ENCODE results near the gene DPYD.

DPYD gene

DNA sequence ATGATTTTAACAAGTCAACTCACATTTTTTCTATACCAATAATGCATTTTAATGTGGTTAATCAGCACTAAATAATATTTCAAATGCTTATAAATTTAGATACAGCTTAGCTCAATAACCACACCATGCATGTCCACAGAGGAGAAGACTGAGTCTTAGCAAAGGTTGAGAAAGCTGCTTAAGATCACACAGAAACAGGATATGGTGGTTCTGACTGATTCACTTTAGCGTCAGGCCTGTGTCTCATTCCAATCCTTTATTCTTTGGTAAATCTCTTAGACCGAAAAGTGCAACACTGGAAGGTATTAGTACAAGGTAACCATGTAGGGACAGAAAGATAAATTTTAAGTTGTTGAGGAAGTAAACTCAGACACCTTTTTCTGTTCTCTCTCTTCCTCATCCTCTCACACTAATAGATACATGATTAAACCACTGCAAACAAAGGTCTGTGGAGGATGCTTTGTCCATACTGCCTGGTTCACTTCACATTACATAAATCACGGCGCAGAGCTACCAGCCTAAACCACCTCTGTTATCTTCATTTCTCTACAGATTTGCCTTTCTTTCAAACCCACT lies 139.0 kb downstream of the DPYD start:
- DNase-seq = no peak

- no peak for DNase-seq
Observed at GRCh38 chr1:97780884-97781283, 139.9 kb downstream of the DPYD start.

DNA sequence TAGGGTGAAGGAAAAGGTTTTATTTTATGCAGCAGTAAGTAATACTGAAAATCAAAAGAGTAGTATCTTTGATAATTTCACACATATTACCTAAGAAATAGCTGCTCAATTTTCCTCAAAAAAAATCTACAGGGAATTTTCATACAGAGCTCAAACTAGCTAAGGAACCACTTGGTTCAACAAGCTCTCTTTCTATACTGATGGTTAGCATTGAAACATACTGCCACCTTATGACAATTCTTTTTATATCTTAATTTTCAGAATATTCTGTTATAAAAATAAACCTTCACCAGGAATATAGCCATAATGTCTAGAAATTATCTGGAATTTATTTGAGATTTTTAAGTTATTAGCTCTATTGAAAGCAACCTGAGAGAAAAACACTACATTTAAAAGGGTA lies 142.1 kb downstream of the DPYD start:
- no peak for DNase-seq

DNA sequence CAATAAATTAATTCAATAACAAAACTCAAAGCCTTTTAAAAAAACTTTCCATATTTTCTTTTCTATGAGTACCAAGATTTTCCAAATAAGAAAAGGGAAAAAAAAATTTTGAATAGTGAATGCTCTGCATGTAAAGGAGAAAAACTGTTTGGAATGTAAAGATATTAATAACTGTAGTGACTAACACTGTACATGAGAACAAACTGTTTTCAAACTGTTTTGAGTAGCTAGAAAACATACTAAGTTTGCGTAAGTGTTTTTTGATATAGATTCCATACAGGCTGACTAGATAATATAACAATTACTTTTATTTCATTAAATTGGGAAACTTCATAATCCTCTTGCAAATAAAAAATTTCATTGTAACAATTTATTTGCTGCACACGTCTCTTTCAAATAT lies 150.5 kb downstream of the DPYD start:
- DNase-seq = no peak

GRCh38 chr1:97767381-97767780 lies 153.5 kb downstream of the DPYD start:
- DNase-seq = no peak

GRCh38 chr1:97764991-97765390 lies 155.8 kb downstream of the DPYD start:
- DNase-seq = no peak

GRCh38 chr1:97761637-97762036 lies 159.2 kb downstream of the DPYD start:
- DNase-seq = no peak

DNA sequence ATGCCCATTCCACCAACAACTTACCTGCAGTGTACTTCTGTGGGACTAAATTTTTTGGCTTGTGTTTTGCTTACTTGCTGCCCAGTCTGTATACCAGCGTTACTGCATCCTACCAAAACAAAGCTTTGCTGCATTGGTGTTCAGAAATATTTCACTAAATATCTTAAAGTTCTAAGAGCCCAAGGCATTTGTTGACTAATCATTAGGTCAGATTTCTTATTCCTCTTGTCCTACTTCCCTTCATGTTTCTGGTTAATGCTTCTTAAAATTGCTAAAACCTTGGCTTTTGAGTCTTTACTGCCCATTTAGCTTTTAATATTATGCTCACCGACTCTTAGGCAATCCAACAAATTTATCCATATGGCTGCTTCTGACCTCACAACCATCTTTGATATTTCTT lies 161.8 kb downstream of the DPYD start:
- DNase-seq = no peak

GRCh38 chr1:97758541-97759057 lies 162.2 kb downstream of the DPYD start:
- no peak for DNase-seq

- no peak for DNase-seq
Observed at GRCh38 chr1:97745912-97746311, 174.9 kb downstream of the DPYD start.

DNA sequence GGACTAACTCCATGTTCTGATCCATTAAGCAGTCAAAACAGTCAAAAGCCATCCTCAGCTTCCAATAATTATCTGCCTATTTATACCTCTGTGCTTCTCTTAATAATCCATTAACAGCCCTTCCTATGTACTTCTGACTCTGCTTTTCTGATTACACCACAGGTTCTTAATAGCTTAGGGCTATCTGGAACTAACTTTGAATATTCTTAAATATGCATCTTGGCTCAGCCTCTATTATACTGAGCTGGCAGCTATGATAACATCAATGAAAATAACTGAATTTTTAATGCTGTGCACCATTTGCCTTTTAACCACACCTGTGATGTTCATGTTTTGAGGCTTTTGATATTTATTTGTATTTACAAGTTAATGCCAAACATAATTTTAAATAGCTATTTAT lies 175.9 kb downstream of the DPYD start:
- DNase-seq = no peak

- DNase-seq = no peak
Observed at GRCh38 chr1:97743129-97743528, 177.7 kb downstream of the DPYD start.

DNA sequence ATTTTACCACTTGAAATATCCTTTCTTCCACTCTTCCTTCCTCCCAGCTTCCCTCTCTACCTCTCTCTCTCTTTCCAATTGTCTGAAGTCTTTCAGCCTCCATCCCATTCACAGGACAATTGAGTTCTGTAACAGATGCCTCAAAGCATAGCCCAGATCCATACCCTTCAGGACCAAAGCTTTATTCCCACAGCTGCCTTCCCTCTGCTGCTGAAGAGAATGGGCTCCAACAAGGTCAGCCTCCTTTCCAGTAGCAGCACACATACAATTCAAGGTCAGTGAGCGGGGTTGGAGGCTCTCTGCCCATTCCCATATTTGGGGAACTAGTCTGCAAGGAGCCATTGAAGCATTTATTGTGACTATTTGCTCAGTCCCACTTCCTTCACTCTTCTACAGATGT lies 179.9 kb downstream of the DPYD start:
- no peak for DNase-seq

GRCh38 chr1:97739596-97740103 lies 181.2 kb downstream of the DPYD start:
- no peak for DNase-seq

GRCh38 chr1:97738270-97738669 lies 182.6 kb downstream of the DPYD start:
- no peak for DNase-seq

- DNase-seq = no peak
Observed at GRCh38 chr1:97730271-97730670, 190.6 kb downstream of the DPYD start.

DNA sequence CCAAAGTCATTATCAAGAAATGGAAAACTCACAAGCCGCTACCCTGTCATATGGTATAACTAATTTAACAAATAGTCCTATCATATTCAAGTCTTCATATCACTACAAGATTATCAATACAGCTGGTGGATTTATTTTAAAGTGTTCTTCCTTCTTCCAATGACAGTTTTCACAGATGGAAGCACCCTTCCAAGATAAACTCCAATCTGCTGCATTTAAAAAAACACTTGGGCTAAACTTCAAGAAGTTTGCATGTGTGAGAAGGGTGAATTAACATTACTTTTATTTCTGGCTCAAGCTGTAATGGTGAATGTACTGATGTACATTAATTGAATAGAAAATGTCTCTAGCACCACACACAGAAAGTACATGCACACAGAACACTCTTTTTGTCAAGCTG lies 192.4 kb downstream of the DPYD start:
- DNase-seq = no peak

- DNase-seq = no peak
Observed at GRCh38 chr1:97727029-97727428, 193.8 kb downstream of the DPYD start.

GRCh38 chr1:97726386-97726785 lies 194.4 kb downstream of the DPYD start:
- no peak for DNase-seq

- no peak for DNase-seq
Observed at GRCh38 chr1:97721221-97721620, 199.6 kb downstream of the DPYD start.

GRCh38 chr1:97712980-97713379 lies 207.9 kb downstream of the DPYD start:
- no peak for DNase-seq

DNA sequence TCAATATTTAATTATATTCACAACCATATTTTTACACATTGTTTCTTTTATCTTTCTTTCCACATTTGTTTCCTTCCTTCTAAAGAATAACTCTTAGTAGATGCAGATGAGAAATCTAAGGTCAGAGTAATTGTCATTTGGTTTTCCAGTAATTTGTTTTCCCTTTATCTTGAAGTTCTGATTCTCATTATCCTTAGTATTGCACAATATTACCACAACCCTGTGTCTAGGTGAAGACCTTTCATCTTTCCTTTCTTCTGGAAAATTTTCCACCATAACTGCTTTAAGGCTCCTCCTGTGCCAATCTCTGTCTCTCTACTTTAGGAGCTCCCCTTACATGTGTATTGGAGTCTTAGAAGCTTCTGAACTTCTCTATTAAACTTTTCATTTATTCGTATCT lies 209.0 kb downstream of the DPYD start:
- DNase-seq = no peak

DNA sequence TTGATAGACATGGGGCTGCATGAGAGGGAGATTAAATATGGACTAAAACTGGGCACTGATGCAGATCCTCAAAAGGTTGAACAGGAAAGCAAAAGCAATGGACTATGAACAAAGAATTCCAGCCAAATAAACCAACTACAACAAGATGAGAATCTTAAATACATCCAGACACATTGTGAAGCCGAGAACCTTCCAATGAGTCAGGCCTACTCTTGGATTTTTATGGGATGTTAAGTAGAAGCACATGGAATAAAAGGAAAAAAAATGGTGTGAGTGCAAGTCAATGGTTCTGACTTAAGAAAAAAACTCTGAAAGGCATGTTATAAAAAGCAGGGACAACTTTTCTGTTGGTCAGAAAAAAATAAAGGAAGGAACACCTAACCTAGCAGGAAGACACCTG lies 227.2 kb downstream of the DPYD start:
- no peak for DNase-seq

DNA sequence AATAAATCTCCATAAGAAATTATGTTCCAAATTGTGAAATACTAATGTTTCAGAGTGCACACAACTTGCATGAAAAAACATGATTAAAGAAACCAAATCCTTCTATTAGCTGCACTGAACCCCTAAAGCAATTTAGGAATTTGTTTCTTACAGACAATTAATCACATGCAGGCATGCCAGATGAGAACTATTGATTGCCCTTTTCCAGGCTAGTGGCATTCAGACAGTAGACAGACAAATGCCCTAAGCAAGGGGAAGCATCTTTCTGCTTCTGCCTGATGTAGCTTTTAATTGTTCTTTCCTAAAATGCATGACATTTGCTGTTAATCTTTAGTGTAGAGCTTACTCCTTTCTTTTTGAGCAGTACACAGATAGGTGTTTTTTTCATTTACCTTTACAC lies 229.5 kb downstream of the DPYD start:
- no peak for DNase-seq

- DNase-seq = no peak
Observed at GRCh38 chr1:97685360-97685759, 235.5 kb downstream of the DPYD start.
